Nephron progenitor cell (in vitro differentiated cells): ENCODE results near the gene COPS6.
A peak's percentile ranks its signal among the peaks of the same experiment; 100 is the strongest.

Experiments
- DNase-seq: peaks from one replicate; pipeline ENCODE4 v3.0.0; 2021
- H3K27ac Mint-ChIP-seq: 2 replicates; pipeline ENCODE4 v1.8.0; 2021; ENCODE audit warnings: mild to moderate bottlenecking, moderate library complexity, mixed read lengths
- H3K27me3 Mint-ChIP-seq: 2 replicates; pipeline ENCODE4 v1.8.0; 2021; ENCODE audit warnings: mild to moderate bottlenecking, low read depth, mixed read lengths; ENCODE audit not compliant: poor library complexity
- H3K36me3 Mint-ChIP-seq: 2 replicates; pipeline ENCODE4 v1.8.0; 2021; ENCODE audit warnings: low read depth, mixed read lengths
- H3K4me1 Mint-ChIP-seq: 2 replicates; pipeline ENCODE4 v1.8.0; 2021; ENCODE audit warnings: mixed read lengths
- H3K4me3 Mint-ChIP-seq: 2 replicates; pipeline ENCODE4 v1.8.0; 2021; ENCODE audit warnings: mild to moderate bottlenecking, moderate library complexity, mixed read lengths
- H3K9me3 Mint-ChIP-seq: 2 replicates; pipeline ENCODE4 v1.8.0; 2021; ENCODE audit warnings: mild to moderate bottlenecking, moderate library complexity, mixed read lengths
- TF ChIP-seq, protein P1 (sequence below): fragments of 200-600 bp; sonication (generic); IDR thresholded peaks from 2 replicates; pipeline ENCODE4 v1.5.0; 2021; ENCODE audit warnings: antibody characterized with exemption

COPS6 gene

DNA sequence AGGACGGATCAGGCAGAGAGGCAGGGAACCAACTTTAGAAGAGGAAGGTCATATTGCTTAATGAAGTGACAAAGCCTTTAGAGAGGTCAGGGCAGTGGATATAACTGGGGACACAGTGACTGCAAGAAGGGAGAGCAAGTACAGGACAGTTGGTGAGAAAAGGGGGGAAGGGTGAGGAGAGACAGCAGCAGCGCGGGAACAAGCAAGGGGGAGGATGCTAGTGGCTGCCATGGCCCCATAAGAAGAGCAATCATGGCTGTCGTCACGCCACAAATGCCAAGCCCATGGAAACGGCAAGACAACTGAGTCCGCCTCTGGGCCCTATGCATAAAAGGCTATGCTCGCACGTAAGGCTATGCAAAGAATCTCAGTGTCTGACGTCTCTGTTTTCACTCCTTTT is 16.3 kb upstream of the COPS6 start:
- Mint-ChIP-seq H3K36me3 (peaks cover 100% of the 10 kb centered on the region), H3K4me1 (no peaks in the 10 kb centered on the region), H3K9me3 (peaks cover 100% of the 10 kb centered on the region), H3K27me3 (peaks cover 28% of the 10 kb centered on the region), H3K27ac (no peak overlapping the region), H3K4me3 (peak overlapping the region; percentile 52)
- DNase-seq = no peak
- TF ChIP-seq, protein P1, sequence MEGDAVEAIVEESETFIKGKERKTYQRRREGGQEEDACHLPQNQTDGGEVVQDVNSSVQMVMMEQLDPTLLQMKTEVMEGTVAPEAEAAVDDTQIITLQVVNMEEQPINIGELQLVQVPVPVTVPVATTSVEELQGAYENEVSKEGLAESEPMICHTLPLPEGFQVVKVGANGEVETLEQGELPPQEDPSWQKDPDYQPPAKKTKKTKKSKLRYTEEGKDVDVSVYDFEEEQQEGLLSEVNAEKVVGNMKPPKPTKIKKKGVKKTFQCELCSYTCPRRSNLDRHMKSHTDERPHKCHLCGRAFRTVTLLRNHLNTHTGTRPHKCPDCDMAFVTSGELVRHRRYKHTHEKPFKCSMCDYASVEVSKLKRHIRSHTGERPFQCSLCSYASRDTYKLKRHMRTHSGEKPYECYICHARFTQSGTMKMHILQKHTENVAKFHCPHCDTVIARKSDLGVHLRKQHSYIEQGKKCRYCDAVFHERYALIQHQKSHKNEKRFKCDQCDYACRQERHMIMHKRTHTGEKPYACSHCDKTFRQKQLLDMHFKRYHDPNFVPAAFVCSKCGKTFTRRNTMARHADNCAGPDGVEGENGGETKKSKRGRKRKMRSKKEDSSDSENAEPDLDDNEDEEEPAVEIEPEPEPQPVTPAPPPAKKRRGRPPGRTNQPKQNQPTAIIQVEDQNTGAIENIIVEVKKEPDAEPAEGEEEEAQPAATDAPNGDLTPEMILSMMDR = no peak

DNA sequence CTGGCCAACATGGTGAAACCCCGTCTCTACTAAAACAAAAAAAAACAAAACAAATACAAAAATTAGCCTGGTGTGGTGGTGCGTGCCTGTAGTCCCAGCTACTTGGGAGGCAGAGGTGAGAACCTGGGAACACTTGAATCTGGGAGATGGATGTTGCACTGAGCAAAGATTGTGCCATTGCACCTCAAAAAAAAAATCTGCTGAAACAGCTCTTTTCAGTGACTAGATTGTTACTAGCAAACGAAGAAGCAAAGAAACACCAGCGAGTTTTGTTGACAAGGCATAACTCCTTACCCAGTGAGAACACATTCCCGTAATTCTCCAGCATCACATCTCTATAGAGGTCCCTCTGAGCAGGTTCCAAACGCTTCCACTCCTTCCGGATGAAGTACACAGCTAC is 13.9 kb upstream of the COPS6 start:
- Mint-ChIP-seq H3K4me3 (no peak overlapping the region), H3K27me3 (peaks cover 28% of the 10 kb centered on the region), H3K27ac (no peak overlapping the region), H3K36me3 (peaks cover 100% of the 10 kb centered on the region), H3K9me3 (peaks cover 100% of the 10 kb centered on the region), H3K4me1 (peaks cover under 1% of the 10 kb centered on the region)
- TF ChIP-seq, protein P1 = no peak
- DNase-seq = no peak

DNA sequence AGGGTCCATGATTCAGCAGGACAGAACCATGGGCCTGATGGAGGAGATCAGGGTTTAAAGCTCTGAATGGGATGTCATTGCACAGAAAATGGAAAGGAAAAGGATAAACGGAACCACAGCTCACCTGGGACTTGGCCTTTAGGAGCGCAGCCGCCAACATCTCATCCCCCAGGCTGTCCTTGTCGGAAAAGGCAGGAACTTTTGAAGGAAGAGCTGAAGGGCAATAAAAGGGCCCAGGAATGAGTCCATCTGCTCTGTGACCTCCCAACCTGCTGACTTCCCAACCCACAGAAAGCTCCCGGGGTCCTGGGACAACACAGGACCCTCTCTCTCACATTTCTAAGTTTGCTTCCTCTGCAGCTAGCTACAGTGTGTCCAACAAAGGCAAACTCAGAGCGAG is 13.4 kb upstream of the COPS6 start:
- DNase-seq = no peak
- Mint-ChIP-seq H3K9me3 (peaks cover 99% of the 10 kb centered on the region), H3K4me1 (peaks cover 6% of the 10 kb centered on the region), H3K4me3 (peak overlapping the region; percentile 62), H3K36me3 (peaks cover 100% of the 10 kb centered on the region), H3K27ac (peak overlapping the region; percentile 22), H3K27me3 (peaks cover 22% of the 10 kb centered on the region)
- TF ChIP-seq, protein P1 = no peak

DNA sequence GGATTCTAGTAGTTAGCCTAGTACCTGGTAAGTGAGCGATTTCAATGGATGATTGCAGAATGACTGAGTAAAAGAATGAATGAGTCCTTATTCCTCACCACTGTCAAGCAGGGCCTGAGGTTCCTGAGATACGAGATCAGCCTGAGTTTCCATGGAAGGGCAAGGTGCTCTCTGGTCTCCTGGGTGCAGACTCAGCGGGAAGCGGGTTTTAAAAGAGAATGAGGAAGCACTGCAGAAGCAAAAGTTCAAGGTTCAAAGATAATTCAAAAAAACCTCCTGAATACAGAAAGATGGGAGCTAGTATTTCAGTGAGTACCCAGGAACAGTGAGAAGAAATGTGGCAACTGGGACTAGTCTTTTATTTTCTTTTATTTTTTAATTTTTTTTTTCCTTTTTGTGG is 11.6 kb upstream of the COPS6 start:
- H3K9me3 Mint-ChIP-seq = peaks cover 94% of the 10 kb centered on the region
- H3K36me3 Mint-ChIP-seq = peaks cover 95% of the 10 kb centered on the region
- H3K4me1 Mint-ChIP-seq = peaks cover 12% of the 10 kb centered on the region
- no peak for DNase-seq
- H3K4me3 Mint-ChIP-seq = peak overlapping the region; percentile 47
- no peak overlapping the region for H3K27ac Mint-ChIP-seq
- H3K27me3 Mint-ChIP-seq = peaks cover 21% of the 10 kb centered on the region
- TF ChIP-seq, protein P1 = no peak

DNA sequence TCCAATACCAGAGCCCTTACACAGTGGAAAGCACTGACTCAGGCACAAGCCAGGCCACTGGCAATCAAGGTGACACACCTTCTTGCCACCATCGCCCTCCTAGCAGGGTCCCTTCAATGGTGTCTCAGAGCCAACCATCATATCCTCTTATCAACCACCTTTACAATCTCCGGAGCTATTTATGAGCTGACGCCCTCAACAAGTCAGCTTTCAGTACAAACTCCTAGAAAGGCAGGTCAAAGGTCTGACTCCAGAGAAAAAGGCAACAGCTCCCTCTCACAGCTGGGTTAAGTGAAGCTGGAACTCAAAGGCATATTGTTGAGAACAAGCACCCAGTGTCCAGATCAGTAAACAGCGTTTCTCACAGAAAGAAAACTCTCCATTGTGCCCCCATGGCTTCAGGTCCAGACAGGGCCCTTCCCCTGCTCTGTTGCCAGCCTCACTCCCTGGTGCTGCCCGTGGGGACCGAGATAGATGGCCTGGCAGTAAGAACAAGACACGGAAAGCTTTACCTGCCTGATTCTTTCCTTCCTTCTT is 9.7 kb upstream of the COPS6 start:
- no peak for DNase-seq
- H3K4me3 Mint-ChIP-seq = peak overlapping the region; percentile 70

More for the DNA sequence above, 9.7 kb upstream of the COPS6 start:
- H3K4me1 Mint-ChIP-seq = peaks cover 19% of the 10 kb centered on the region
- TF ChIP-seq, protein P1 = no peak
- H3K36me3 Mint-ChIP-seq = peaks cover 76% of the 10 kb centered on the region
- peaks cover 32% of the 10 kb centered on the region for H3K27me3 Mint-ChIP-seq
- no peak overlapping the region for H3K27ac Mint-ChIP-seq
- peaks cover 75% of the 10 kb centered on the region for H3K9me3 Mint-ChIP-seq
